GM23338 (cell line): Measurements from ENCODE around the gene SERPINB12.

ENCODE experiments used
- CTCF ChIP-seq, 2 experiments: fragments of 200-600 bp in 1 of 2; sonication (generic) in 1 of 2; conservative IDR thresholded peaks; 2 replicates each; pipeline versions ENCODE4 v1.5.1 to v1.6.1; 2016 to 2017; ENCODE audit warnings: antibody characterized with exemption in 2 of 2, low read depth in 2 of 2, mild to moderate bottlenecking in 2 of 2, moderate library complexity in 1 of 2
- EZH2 ChIP-seq: fragments of 200-600 bp; sonication (generic); IDR thresholded peaks from one replicate; pipeline ENCODE4 v1.8.0; 2017; ENCODE audit warnings: antibody characterized with exemption, mild to moderate bottlenecking, low read depth; ENCODE audit not compliant: unreplicated experiment
- EZH2phosphoT487 ChIP-seq: fragments of 200-600 bp; sonication (generic); IDR thresholded peaks from one replicate; pipeline ENCODE4 v1.8.1; 2018; ENCODE audit warnings: antibody characterized with exemption; ENCODE audit not compliant: unreplicated experiment
- POLR2AphosphoS5 ChIP-seq: IDR thresholded peaks from 2 replicates; pipeline ENCODE4 v1.6.1; 2016; ENCODE audit warnings: antibody characterized with exemption, low read depth
- TF ChIP-seq, protein P1 (sequence below): IDR thresholded peaks from one replicate; pipeline ENCODE4 v1.6.1; 2018; ENCODE audit warnings: antibody characterized with exemption; ENCODE audit not compliant: unreplicated experiment

- TF ChIP-seq EZH2phosphoT487 (no peak), CTCF (conservative IDR thresholded peaks at IDR 0.05; ENCODE audit: low read depth in 2 of 2) (no peak), EZH2 (no peak), POLR2AphosphoS5 (no peak)
- TF ChIP-seq, protein P1, sequence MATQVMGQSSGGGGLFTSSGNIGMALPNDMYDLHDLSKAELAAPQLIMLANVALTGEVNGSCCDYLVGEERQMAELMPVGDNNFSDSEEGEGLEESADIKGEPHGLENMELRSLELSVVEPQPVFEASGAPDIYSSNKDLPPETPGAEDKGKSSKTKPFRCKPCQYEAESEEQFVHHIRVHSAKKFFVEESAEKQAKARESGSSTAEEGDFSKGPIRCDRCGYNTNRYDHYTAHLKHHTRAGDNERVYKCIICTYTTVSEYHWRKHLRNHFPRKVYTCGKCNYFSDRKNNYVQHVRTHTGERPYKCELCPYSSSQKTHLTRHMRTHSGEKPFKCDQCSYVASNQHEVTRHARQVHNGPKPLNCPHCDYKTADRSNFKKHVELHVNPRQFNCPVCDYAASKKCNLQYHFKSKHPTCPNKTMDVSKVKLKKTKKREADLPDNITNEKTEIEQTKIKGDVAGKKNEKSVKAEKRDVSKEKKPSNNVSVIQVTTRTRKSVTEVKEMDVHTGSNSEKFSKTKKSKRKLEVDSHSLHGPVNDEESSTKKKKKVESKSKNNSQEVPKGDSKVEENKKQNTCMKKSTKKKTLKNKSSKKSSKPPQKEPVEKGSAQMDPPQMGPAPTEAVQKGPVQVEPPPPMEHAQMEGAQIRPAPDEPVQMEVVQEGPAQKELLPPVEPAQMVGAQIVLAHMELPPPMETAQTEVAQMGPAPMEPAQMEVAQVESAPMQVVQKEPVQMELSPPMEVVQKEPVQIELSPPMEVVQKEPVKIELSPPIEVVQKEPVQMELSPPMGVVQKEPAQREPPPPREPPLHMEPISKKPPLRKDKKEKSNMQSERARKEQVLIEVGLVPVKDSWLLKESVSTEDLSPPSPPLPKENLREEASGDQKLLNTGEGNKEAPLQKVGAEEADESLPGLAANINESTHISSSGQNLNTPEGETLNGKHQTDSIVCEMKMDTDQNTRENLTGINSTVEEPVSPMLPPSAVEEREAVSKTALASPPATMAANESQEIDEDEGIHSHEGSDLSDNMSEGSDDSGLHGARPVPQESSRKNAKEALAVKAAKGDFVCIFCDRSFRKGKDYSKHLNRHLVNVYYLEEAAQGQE = no peak
Measured at GRCh38 chr18:63492851-63493250, 49.3 kb upstream of the SERPINB12 start.
